SHP77 treated with DMSO at 0.1 percent for 48 hours (cell line): Measurements from ENCODE around the gene RNF166.
A peak's percentile ranks its signal among the peaks of the same experiment; 100 is the strongest.

Experiments
- DNase-seq: peaks from one replicate; lab custom pipeline; 2025; lab: John Stamatoyannopoulos, UW

Gene RNF166

DNA sequence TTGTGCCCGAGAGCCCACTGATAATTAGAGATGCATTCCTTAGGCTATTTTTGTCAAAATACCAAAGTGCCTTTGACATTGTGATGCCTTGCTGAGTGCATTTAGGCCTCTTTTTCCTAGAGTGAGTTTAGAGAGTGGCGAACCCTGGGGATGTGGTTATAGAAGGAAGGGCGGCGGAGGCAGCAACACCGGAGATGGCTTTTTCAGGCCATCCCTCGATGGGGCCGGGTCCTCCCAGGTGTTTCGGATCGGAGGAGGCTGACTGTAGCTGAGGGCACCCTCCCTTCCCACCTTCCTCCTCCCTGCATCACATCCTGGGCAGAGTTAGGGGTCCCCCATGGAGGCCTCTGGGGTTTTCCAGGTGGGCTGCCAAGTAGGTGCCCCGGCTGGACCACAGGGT, 13.3 kb downstream of the RNF166 start:
- no peak for DNase-seq

DNA sequence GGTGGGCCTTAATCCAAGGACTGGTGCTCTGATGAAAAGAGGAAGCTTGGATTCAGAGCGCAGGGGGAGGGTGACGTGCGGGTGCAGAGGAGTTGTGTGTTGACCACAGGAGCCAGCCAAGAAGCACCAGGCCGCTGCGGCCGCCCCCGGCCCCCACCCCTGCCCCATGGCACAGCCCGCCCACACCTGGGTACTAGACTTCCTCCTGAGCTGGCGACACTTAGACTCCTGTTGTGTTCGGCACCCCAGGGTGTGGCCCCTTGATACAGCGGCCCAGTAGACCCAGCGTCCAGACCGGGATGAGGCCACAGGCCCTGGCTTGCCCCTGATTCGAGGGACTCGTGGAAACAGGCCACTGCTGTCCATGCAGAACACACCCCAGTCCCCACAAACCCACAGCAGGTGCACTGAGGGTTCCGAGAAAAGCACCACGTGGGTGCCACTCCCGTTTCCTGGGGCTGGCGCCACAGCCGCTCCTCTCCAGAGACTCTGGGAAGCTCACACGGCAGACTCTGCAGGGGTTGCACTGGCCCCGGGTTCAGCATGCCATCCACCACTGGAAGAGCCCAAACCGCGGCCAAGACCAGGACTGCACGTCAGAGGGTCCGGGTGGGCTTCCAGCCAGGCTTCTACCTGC, 14.2 kb downstream of the RNF166 start:
- DNase-seq: no peak

DNA sequence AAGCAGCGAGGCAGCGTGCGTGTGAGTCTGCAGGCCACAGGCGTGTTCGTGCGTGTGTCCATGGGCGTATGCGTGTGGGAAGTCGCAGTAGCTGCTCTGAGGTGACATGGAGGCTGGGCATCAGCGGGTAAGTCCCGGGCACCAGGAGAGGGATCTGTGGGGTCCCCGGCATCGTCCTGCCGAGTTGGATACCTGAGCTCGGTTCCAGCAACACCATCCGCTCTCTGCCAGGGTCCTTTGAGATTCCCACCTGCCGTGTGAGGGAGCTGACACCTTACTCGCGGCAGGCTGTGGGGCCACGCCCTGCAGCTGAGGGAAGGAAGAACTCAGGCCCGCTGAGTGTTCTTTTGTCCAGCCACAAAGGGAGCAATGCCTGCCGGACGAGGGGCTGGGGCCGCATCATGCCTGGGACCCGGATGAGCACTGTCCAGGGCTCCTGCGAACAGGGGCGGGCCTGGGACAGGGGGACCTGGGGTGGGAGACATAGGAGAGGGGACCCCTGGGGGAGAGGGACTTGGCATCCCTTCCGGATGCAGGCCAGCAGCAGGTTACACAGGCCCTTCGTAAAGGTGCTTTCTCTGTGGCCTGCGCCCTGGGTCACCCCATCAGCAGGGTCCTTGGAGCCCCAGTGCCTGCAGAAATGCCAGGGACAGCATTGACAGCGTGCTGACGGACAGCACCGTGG, 14.9 kb downstream of the RNF166 start:
- DNase-seq: no peak

DNA sequence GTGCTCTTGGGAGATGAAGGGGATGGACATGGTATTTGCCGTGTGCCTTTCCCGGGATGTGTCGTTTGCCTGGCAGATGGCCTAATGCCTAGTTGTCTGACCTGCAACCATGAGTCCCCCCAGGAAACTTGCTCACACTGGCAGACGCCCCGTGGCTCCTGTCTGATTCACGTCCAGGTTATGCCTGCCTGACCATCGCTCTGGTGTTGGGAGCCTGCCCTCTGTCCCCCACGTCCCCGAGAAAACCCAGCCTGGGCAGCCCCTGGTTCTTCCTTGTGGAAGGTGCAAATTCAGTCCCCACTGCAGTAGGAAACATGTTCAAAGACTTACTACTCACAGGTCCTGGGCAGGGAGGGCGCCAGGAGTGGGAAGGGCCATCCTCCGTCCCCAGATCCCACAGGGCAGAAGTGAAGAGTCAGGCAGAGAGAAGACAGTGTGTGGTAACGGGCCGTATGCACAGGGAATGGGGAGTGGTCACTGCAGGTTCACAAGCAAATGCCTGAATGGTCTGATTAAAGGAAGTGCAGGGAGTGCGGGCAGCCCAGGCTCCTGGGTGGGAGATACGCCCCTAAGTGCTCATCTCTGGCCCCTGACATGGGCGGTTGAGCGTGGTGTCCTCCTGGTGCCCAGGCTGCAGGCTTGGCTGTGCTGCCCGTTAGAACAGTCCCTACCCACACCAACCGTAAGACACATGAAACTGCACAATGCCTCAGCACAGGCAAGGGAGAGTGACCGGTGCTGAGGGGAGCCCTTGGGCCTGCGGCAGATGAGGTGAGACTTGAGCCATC, 15.7 kb downstream of the RNF166 start:
- no peak for DNase-seq

DNA sequence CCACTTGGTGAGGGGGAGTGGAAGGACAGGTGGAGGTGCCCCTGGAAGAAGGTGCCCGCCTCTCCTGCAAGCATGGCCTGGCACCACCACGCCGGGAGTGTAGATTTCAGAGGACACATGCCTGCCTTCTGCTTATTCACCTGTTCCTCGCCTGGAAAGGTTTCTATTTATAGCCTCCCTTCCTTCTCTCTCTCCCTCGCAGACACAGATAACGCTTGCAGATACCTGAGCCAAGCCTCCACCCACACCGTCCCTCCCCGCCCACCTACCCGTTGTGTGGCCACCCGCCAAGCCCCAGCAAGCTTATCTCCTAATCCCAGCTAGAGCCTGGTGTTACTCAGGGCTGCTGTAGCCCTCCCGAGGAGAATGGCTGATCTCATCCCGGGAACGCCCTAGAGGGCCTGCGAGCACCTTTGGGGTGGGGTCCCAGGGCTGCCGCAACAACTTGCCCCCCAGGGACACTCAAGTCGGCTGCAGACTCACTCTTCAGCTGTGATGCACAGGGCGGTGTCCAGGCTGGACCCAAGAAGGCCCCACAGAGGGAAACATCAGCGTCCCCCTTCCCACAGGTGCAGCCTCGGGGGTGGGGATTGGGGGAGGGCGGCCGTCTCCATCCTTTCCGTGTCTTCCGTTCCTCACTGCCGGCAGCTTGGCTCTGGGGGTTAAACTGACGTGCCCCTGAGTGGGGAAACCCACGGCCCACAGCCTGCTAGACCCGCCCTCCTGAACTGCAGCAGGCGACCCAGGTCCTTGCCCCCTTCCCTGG, 18.0 kb downstream of the RNF166 start:
- DNase-seq: peak; percentile 44

DNA sequence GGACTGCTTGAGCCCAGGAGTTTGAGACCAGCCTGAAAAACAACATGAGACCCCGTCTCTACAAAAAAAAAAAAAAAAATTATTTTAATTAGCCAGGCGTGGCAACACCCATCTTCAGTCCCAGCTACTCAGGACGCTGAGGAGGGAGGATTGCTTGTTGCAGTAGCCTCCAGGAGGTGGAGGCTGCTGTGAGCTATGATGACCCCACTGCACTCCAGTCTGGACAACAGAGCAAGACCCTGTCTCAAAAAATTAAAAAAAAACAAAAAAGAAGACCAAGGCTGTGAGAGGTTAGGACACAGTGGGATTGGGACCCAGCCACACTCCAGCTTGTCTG, 18.6 kb downstream of the RNF166 start:
- DNase-seq: no peak

DNA sequence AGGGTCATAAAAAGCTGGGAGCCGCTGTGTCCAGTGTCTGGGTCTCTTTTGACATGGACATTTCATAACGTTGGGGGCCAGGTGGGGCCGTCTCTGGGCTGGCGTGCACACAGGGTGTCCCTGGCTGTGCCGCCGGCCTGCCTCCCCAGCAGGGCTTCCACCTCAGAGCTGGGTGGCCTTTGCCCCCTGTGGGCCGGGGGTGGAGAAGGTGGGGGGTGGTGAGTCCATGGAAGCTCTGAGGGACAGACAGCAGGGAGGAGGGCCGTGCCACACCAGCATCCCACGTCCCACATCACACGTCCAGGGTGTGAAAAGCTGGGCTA, 19.0 kb downstream of the RNF166 start:
- no peak for DNase-seq

DNA sequence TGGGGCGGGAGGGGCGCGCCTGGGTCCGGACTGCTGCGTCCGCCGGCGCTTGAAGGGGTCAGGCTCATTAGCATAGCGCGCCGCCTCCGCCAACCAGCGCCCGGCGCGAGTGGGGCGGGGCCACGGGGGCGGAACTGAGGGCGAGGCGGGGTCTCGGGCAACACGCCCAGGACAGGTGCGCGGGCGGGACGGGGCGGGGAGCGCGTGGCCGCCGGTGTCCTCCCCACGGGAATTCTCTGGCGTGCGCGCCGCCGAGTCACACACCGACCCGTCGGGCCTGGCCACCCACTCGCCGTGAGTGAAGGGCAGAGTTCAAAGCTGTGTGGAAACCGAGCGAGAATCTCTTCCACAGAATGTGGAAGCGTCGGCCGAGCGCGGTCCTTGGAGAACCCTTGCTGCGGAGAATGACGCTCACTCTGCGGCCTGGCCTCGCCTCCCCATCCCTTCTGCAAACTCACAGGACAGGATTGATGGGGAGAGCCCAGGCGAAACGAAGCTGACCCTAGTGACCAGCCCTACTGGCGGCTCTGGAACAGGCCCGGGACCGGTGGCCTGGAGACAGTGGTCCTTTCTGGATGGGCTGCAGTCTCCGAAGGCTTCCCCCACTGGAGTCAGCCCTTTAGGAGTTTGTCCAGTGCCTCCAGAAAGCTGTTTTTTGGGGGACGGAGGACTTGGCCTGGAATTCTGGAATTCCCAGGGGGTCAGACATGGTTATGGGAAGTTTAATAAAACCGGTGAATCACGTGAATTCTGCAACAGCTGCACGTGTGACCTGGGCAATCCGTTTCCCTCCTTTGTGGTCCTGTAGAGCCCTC, 19.6 kb downstream of the RNF166 start, which contains the start of gene SNAI3:
Gene SNAI3 (minus strand): TSS at position 69 of the 815 bp plus-strand sequence. CDS start 101 bp downstream, outside the sequence.
- peak; percentile 46 for DNase-seq

DNA sequence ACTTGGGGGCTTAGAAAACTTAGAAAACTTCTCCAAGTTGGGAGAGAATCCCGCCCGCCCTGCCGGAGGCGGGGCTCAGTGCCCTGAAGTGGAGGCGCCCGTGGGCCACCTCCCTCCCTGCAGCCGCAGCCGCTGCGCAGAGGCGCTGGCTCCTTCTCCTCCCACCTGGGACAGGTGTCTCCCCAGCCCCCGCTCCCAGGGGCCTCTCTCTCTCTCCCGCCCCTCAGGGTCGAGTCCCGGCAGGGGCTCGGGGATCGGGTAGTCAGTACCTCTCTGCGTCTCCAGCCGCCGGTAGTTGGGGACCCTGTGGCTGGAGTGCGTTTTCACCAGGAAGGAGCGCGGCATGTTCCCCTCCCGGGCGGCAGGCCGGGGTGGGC, 20.2 kb downstream of the RNF166 start:
- no peak for DNase-seq

DNA sequence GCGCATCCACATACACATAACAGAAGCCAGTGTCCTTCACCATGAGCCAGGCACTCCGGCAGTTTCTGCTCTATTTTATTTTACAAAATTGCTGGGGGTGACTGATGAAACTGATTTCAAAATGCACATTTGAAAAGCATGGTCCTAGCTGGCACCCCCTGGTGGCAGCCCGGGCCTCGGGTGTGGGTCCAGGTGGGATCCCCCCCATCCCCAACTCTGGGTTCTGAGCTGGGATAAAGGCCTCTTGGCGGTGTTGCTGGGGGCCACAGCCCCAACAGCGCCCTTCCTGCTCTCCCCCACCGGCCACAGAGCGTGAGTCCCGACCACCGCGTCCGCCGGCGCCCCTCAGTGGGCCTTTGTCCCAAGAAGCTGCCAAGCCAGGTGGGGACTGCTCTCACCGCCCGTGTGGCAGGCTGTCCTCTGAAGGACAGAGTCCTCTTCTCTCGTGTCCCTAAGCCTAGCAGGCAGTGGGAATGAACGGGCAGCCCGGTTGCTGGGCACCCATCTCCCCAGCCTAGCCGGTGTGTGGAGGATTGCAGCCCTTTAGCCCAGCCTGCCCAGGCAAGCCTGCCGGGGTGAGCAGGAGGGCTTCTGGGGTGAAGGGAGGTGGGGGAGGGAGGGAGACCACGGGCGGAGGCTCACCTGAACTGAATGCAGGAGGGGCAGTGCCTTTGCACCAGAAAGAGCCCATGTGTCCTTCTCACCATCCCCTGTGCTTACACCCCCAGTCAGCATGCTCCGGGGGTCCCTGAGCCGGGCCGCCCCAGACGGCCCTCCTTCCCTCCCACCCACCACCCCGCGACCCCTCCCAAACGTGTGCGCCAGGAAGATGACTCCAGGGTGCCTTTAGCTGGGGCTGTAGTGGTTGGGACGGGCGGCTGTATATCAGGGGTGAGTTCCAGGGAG, 20.8 kb downstream of the RNF166 start:
- no peak for DNase-seq

DNA sequence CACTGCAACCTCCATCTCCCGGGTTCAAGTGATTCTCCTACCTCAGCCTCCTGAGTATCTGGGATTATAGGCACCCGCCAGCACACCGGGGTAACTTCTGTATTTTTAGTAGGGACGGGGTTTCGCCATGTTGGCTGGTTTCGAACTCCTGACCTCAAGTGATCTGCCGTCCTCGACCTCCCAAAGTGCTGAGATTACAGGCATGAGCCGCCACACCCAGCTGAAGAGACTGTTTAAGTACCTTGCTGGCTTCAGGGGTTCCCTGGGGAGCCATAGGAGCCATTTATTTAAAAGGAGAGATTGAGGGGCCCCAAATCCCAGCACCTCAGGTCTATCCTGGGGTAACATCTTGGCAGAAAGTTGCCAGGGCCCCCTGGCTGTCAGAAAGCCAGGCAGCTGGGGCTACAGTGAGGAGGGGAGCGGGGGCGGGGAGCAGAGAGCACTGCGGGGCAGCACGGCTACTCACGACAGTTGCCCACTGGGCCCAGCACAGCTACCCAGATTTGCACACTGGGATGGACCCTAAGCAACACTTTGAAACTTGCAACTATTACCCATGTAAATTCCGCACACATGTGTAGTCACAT, 21.5 kb downstream of the RNF166 start:
- DNase-seq: no peak

DNA sequence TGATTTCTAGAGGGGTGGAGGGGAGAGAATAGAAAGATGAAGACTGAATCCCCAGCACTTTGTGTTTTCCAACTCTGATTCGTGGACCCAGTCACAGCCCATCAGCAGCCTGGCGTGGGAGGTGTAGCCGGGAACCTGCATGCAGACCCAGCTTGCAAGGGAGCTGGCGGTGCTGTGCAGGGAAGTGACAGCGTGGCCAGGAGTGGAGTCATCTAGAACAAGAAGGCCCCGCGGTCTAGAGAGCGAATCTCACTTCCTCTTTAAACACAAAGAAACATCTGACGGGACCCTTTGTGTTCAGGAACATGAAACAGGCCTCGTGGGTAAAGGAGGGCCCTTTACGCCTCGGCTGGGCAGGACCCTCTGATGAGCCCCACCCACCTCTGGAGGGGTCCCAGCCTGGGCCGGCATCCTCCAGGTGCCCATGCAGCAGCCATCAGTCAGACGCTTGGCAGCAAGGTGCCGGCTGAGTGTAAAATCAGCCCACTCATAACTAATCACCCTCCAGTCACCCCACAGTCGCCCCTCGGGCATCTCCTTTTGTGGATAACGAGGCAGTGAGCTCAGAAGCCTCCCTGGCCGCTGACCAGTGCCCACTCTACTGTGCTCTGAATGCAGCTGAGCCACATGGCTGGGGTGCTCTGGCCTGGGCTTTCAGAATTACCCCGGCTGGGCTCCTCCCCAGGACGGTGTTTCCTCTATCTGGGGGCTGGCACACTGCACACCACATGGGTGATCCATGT, 24.3 kb downstream of the RNF166 start:
- no peak for DNase-seq

DNA sequence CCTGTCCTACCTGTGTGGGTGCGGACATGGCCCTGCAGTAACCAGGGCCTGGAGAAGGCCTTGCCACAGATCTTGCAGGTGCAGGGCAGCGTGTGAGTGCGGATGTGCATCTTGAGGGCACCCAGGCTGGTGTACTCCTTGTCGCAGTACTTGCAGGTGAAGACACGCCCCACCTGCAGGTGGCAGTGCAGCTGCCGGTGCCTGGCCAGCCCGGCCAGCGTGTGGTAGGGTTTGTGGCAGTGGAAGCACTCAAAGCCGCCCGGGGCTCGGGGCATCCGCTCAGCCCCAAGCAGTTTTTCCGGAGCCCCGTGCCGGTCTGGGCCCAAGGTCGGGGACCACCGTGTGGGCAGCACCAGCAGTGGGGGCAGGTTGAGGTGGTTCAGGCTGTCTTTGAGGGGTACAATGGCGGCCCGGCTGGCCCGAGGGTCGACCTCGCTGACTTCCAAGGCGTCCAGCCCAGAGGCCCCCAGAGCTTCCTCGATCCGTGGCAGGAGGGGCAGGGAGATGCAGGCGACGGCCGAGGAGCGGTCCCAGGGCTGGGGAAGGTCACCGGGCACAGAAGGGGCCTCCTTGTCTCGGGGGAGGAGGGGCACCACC, 25.0 kb downstream of the RNF166 start:
- DNase-seq: no peak

DNA sequence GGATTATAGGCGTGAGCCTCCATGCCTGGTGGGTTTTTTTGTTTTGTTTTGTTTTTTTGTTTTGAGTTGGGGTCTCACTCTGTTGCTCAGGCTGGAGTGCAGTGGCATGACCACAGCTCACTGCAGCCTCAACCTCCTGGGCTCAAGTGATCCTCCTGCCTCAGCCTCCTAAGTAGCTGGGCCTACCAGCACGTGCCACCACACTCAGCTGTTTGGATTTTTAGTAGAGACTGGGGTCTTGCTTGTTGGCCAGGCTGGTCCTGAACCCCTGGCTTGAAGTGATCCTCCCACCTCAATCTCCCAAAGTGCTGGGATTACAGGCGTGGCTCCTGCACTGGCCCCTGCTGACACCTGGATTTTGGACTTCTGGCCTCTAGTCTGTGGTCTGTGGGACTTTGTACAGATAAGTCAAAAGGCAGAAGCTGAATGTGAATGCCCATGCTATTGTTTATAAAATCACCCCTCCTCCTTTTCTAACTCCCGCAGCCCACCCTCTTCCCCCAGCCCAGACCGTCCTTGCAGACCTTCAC, 25.6 kb downstream of the RNF166 start:
- no peak for DNase-seq

DNA sequence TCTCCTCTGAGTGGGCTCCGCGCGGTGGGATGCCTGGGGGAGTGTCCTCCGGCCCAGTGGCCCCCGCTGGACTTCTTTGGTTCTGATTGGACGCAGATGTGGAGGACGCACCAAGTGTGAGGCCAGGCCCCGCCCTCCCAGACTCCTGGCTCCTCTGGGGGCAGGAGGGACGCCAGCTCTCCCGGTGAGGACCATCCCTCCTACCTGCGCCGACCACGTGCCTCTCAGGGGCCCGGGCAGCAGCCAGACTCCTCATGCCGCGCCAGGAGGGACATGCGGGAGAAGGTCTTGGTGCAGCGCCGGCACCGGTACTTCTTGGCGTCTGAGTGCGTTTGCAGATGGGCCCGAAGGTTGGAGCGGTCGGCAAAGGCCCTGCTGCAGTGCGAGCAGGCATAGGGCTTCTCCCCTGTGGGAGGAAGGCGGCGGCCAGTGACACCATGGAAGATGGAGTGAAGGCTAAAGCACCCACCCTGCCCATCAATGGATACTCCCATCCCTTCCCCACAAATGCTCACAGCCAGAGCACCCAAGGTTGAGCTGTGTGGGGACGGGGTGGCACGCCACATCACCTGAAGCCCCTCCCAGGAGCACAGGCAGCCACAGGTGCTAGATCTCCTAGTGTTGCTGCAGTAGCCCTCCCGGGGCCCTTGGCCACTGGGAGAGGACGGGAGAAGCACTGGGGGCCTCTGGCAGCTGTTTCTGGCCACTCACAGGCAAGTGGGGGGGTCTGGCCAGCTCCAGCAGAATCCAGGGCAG, 27.8 kb downstream of the RNF166 start:
- no peak for DNase-seq

DNA sequence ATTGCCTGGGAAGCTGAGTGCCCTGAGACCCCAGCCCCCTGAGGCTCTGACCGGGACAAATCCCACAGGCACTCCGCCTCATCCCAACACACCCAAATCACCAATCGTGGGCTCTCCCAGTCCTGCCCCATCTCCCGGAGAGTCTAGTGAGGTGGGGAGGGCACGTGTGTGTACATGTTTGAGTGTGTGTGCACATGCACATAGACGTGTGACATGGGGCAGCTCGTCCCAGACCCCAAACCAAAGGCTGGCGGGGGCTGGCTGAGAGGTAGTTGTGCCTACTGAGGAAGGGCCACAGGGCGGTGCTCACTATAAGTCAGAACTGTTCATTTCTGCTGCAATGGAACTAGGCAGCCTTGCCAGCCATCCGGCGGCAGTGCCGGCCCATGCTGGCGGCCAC, 28.5 kb downstream of the RNF166 start:
- no peak for DNase-seq

DNA sequence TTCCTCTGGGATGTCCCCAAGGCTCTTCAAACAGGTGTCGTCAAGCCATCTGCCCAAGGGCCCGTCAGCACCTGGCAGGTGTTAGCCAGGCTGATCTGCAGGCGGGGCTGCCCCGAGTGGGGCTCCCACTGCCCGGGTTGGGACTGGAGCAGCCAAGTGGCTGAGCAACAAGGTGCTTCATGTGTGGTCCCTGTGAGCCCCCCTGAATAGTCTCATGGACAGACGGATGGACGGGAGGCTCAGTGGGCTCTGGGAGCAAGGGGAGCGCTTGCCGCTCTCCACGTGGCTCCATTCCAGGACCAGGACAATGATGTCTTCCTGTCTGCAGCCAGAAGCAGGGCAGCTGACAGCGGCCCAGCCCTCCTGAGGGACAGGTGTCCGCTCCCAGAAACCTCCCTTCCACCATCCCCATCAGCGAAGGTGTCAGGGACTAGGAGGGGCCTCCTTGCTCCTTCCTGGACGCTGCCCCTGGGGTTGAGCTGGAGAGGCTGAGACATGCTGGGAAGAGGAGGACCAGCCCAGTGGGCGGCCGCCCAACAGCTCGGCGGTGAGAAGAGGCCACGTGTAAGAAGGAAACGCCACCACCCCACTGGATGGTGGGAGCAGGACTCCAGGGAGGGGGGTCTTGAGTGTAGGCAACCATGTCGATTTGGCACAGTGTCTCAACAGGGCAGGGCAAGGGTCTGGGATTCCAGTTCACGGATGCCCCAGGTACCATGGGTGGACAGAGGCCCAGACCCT, 29.5 kb downstream of the RNF166 start:
- DNase-seq: no peak
